Amygdala (tissue), 56 donors: ENCODE data around the gene MRGPRX1.
"Not testable (repeated sequence)": the region's sequence is repeated elsewhere in the genome, so short reads cannot be mapped to it uniquely, and the experiment has no call there.

Source experiments
- DNase-seq, 56 donors: peaks; one replicate each; lab custom pipeline; 2025; lab: John Stamatoyannopoulos, UW

Gene MRGPRX1

GRCh38 chr11:18939314-18939713, at the start of gene MRGPRX1:
Gene MRGPRX1 (minus strand): TSS chr11:18939414. CDS start chr11:18934784, 4,630 bp downstream.
- DNase-seq = no peak

- DNase-seq = no peak
Observed at GRCh38 chr11:18987454-18988231, 48.4 kb upstream of the MRGPRX1 start.

DNA sequence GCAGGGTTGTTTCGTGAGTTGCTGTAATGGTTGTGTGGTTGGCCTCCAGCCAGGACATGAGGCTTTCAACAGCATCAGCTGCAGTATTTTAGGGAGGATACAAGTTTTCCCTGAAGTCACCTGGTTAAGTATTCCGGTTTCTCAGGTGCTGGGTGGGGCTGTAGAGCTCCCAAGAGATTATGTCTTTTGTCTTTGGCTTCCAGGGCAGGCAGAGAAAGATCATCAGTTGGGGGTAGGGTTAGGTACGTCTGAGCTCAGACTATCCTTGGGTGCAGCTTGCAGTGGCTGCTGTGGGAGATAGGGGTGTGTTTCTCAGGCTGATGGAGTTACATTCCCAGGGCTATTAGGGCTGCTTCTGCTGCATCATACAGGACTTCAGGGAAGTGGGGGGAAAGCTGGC, 47.5 kb upstream of the MRGPRX1 start:
- DNase-seq = no peak

GRCh38 chr11:18981897-18982296, 42.7 kb upstream of the MRGPRX1 start:
- DNase-seq = no peak

DNA sequence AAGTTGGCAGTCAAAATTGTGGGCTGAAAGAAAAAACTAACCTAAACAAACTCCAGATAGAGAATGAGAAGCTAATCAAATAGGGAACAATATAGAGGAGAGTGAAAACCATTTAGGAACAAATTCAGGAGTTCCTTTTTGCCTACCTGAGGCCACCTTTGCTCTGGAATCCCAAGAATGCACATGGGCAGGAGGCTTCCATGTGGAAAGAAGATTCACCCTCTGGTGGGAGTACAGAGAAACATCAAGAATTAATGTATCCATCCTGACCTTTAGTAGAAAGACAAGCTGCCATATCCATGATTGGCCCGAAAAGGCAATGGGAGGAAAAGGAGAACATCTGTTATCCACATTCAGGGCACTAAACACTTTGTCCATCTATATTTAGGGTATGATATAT, 35.0 kb upstream of the MRGPRX1 start:
- no peak for DNase-seq

DNA sequence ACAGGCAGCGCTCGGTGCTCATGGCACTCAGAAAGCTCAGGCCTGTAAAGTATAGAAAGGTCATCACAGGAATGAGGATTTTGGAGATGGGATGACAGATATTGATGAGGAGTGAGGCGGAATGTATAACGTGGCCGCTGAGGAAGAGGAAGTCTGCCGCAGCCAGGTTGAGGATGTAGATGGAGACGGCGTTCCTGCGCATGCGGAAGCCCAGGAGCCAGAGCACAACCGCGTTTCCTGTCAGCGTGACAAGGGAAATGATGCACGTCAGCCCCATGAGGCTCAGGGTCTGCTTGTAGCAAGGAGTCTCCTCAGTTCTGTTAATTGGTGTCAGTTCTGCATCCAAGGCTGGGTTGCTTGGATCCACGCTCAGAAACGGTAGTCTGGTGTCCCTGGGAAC, 33.1 kb upstream of the MRGPRX1 start:
- no peak for DNase-seq

DNA sequence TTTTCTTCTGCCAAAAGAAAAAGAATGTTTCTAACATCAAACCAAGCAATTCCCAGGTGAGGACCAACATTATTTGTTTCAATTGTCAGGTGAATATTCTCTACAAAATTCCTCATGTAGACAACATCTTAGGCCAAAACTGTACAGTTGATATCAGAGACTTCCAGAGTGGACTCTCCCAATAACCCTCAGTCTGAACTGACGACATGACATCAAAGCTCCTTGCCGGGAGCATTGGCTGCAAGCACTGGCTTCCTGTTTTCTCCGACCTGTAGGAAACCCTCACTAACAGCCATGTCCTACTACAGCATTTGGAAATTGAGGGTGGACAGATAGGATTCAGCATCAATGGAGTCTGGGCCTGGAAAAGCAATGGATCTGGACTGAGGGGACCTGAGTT, 30.5 kb upstream of the MRGPRX1 start:
- DNase-seq = no peak

GRCh38 chr11:18958221-18958910, 19.2 kb upstream of the MRGPRX1 start:
- DNase-seq = no peak

GRCh38 chr11:18956630-18957029, 17.4 kb upstream of the MRGPRX1 start:
- DNase-seq = no peak

DNA sequence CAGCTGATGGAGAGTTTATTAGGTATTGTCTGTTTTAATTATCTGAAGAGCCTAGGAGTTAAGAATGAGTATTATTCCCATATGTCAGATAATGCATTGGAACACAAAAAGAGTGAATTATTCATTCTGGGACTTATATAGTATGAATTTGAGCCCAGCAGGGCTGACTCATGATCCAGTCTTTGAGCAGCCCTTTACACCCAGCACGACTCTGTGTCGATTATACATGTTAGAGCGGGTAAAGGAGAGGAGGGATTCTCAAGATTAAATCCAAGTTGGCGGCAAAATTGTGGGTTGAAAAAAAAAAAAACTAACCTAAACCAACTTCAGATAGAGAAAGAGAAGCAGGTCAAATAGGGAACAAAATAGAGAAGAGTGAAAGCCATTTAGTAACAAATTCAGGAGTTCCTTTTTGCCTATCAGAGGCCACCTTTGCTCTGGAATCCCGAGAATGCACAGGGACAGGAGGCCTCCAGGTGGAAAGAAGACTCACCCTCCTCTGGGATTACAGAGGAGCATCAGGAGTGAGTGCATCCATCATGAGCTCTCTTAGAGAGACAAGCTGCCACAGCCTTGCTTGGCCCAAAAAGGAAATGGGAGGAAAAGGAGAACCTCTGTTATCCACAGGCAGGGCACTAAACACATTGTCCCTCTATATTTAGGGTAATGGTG, 3.1 kb downstream of the MRGPRX1 start:
- DNase-seq = no peak

DNA sequence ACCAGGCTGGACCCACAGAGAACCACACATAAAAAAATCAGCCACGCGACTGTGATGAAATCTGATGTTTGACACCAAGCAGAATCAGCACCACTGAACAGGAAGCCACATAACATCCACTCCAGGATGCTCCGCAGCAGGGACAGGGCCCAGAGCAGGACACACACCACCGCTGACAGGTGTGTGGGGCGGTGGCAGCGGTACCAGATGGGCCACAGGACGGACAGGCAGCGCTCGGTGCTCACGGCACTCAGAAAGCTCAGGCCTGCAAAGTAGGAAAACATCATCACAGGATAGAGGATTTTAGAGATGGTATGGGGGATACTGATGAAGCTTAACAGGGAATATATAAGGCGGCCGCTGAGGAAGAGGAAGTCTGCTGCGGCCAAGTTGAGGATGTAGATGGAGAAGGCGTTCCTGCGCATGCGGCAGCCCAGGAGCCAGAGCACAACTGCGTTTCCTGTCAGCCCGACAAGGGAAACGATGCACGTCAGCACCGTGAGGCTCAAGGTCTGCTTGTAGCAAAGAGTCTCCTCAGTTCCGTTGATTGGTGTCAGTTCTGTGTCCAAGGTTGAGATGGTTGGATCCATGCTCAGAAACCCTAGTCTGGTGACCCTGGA, 4.9 kb downstream of the MRGPRX1 start:
- DNase-seq = no peak

GRCh38 chr11:18927550-18928322, 11.5 kb downstream of the MRGPRX1 start:
- no peak for DNase-seq

DNA sequence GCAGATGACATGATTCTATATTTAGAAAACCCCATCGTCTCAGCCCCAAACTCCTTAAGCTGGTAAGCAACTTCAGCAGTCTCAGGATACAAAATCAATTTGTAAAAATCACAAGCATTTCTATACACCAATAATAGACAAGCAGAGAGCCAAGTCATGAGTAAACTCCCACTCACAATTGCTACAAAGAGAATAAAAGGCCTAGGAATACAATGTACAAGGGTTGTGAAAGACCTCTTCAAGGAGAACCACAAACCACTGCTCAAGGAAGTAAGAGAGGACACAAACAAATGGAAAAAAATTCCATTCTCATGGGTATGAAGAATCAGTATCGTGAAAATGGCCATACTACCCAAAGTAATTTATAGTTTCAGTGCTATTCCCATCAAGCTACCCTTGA, 13.8 kb downstream of the MRGPRX1 start:
- DNase-seq = not testable (repeated sequence)

GRCh38 chr11:18912883-18913282, 26.3 kb downstream of the MRGPRX1 start:
- no peak for DNase-seq

GRCh38 chr11:18907391-18907790, 31.8 kb downstream of the MRGPRX1 start:
- peak in 4 of 56 donors; percentile 5 to 17 (median 8) for DNase-seq

DNA sequence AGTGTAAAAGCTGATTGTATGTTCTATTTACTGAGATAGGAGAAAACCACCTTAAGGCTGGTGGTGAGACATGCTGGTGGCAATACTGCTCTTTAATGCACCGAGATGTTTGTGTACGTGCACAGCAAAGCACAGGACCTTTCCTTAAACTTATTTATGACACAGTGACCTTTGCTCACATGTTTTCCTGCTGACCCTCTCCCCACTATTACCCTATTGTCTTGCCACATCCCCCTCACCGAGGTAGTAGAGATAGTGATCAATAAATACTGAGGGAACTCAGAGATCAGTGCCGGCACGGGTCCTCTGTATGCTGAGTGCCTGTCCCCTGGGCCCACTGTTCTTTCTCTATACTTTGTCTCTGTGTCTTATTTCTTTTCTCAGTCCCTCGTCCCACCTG, 38.6 kb downstream of the MRGPRX1 start:
- DNase-seq = not testable (repeated sequence)

GRCh38 chr11:18900151-18900611, 39.0 kb downstream of the MRGPRX1 start:
- not testable (repeated sequence) for DNase-seq

DNA sequence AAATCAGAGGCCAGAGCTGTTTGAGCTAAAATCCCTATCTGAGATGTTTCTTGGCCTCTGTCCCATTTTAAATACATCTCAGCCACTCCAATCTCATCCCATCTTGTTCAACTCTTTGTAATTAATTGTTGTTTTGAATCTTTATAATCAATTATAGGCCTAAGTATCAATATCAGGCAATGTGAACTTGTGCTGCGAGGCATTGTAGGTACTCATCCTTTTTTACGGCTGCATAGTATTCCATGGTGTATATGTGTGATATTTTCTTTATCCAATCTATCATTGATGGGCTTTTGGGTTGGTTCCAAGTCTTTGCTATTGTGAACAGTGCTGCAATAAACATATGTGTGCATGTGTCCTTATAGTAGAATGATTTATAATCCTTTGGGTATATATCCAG, 47.5 kb downstream of the MRGPRX1 start:
- not testable (repeated sequence) for DNase-seq

- DNase-seq = no peak
Observed at GRCh38 chr11:18890615-18891014, 48.6 kb downstream of the MRGPRX1 start.
